ENCODE measurements around the gene TSPAN1. TPM values are rescaled to one million over a fixed set of nuclear protein-coding genes. Genes with fewer than 3 reads are reported as not detected.

Gene TSPAN1, protein sequence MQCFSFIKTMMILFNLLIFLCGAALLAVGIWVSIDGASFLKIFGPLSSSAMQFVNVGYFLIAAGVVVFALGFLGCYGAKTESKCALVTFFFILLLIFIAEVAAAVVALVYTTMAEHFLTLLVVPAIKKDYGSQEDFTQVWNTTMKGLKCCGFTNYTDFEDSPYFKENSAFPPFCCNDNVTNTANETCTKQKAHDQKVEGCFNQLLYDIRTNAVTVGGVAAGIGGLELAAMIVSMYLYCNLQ
- not detected in 2 replicates for total RNA-seq

DNA sequence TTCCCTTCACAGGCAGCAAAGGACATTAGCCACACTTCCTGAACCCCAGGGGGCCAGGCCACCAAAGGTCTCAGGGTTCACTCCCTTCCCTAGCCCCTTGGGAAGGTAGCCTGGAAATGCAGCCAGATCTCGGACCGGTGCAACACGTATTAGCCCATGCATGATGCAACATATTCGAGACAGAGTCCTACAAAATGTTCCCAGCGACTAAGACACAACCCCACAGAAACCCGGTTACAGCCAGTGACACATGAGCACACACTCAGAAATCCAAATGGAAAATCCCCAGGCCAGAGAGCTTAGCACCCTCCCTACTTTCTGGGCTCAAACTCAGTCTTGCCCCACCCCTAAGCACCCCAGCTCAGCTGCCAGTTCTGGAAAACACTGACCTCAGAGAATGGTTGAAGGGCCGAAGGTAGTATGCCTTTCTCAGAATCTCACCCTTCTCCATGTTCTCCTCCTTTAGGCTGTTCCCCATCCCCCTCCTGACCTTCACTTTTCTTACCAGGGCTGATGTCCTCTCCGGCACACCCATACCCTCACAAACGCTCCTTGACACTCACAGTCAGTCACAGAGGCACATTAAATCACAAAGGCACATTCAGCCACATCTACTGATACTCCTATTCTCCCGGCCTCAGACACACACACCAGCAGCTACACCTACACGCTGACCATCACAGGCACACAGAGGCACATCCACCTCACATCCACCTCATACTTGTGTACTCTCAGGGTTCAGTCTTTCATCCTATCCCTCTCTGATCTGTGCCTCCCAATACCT lies at the start of gene TSPAN1:
Gene TSPAN1, plus strand, starts transcription at position 640 of the 784 bp plus-strand sequence. CDS start 6,021 bp downstream, outside the sequence.
- peaks cover 15% of the 10 kb centered on the region for H3K27me3 Mint-ChIP-seq
- no peaks in the 10 kb centered on the region for H3K4me1 Mint-ChIP-seq
- H3K9me3 Mint-ChIP-seq: no peaks in the 10 kb centered on the region
- H3K27ac Mint-ChIP-seq: no peak within 1 kb of the TSS
- DNase-seq: peak; percentile 51
- intact Hi-C loops (cut with micrococcal nuclease): no loop called here
- H3K36me3 Mint-ChIP-seq (ENCODE audit: low read depth): no peaks in the 10 kb centered on the region
- H3K4me3 Mint-ChIP-seq: no peak within 1 kb of the TSS

DNA sequence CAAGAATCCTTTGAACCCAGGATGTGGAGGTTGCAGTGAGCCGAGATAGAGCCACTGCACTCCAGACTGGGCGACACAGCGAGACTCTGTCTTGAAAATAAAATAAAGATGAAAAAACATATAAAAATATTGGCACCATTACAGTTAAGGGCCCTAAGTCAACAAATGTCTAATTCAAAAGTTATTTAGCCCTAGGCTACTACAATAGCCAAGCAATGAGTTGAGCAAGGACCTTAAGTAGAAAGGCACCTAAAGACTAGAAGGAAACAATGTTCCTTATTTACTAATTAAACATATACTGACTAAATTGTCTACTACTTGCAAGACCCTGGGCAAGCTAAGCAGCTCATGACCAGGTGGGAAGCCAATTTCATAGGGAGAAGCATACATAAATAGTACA lies 46.5 kb upstream of the TSPAN1 start:
- Mint-ChIP-seq H3K36me3 (ENCODE audit: low read depth) (peaks cover 2% of the 10 kb centered on the region), H3K27me3 (peaks cover 45% of the 10 kb centered on the region), H3K27ac (no peak overlapping the region), H3K9me3 (no peaks in the 10 kb centered on the region), H3K4me1 (peaks cover 16% of the 10 kb centered on the region), H3K4me3 (no peak overlapping the region)
- no peak for DNase-seq
- intact Hi-C loops (cut with micrococcal nuclease): no loop called here

DNA sequence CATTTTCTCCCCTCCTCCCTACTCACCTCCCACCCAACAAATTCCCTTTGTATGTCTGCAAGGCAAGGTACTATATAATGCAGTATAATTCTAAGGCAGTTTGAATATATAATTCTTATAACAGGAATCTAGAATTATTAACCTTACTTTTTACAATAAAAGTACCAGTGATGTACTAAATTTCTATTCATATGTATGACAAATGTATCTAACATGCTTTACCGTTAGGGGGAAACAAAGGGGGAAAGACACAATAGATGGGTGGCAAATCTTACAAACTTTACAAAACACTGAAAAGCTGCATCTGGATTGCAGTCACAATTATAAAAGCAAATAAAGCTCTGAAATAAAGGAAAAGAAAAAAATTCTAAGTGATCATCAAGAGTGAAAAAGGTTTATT lies 44.8 kb upstream of the TSPAN1 start:
- intact Hi-C loops (cut with micrococcal nuclease): no loop called here
- Mint-ChIP-seq H3K36me3 (ENCODE audit: low read depth) (peaks cover 2% of the 10 kb centered on the region), H3K4me1 (peaks cover 26% of the 10 kb centered on the region), H3K9me3 (no peaks in the 10 kb centered on the region), H3K4me3 (no peak overlapping the region), H3K27me3 (peaks cover 57% of the 10 kb centered on the region), H3K27ac (no peak overlapping the region)
- DNase-seq: no peak

DNA sequence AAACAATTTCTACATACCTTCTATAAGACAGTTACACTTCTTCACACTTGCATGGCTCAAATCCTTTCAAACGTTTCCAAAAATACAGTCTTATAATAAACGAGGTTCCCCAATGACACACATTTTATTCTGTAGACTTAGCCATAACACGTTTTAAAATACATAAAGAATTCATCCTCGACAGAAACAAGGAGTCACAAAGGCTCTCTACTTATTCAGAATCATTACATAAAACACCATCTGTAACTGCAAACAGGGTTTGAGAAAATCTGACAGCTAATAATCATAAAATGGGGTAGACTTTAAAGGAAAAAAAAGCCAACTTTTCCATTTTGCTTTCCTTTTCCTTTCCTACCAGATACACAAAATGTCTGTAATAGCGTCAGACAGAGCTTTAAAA lies 44.3 kb upstream of the TSPAN1 start:
- Mint-ChIP-seq H3K4me3 (no peak overlapping the region), H3K27me3 (peaks cover 59% of the 10 kb centered on the region), H3K27ac (no peak overlapping the region), H3K9me3 (no peaks in the 10 kb centered on the region), H3K4me1 (peaks cover 26% of the 10 kb centered on the region), H3K36me3 (ENCODE audit: low read depth) (peaks cover 2% of the 10 kb centered on the region)
- no peak for DNase-seq
- intact Hi-C loops (cut with micrococcal nuclease): no loop called here

DNA sequence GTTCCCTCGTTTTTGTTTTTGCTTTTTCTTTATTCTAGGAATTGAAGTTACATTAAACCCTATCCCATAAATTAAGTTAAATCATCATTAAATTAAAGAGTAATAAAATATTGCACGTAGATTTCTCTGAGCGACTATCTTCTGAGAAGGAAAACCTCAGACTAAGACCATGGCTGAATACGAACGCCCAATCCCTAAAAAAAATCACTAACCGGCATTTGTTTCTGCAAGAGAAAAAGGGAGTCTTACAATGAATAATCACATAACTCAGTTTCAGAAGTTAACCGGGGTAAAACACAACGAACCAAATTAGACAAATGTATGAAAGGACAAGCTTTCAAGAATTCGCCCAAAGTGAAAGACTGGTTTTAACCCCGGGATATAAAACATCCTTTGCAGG lies 43.8 kb upstream of the TSPAN1 start:
- peaks cover 26% of the 10 kb centered on the region for H3K4me1 Mint-ChIP-seq
- intact Hi-C loops (cut with micrococcal nuclease): no loop called here
- peak overlapping the region; percentile 28 for H3K27ac Mint-ChIP-seq
- peaks cover 2% of the 10 kb centered on the region for H3K36me3 Mint-ChIP-seq (ENCODE audit: low read depth)
- no peaks in the 10 kb centered on the region for H3K9me3 Mint-ChIP-seq
- peak overlapping the region; percentile 98 for H3K4me3 Mint-ChIP-seq
- H3K27me3 Mint-ChIP-seq: peaks cover 60% of the 10 kb centered on the region
- no peak for DNase-seq

DNA sequence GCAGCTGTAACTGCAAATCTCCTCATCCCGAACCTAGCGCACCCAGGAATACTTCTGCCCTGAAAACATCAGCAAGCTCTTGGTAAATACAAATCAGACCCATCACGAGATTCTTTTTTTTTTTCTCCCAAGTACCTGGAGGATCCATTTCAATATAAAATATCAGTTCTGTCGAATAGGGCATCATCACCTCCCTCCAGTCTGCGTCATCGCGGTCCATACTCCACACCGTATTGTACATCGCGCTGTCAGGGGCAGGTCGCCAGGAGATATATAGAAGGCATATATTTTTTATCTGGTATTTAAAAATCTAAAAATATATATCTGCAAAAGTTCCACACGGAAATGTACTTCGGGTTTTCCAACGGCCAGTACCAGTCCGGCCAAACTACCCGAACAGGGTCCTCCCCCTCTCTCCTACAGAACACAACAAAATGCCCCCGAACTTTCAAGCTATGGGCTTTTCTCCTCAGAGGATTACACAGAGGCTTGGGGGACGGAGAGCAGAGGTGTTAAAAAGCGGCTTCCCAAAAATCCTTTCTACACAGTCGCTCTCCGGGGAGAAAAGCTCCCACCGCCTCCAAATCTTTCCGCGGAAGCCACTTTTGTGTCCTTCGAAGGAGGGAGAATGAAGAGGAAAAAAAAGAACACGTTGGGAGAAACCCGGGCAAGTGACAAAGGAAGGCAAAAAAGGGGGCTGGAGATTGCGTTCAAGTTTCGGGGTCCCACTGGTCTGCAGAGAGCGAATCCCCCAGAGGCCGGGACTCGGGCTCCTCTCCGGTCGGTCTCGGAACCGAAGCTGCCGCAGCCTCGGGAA lies 43.0 kb upstream of the TSPAN1 start:
- intact Hi-C loops (cut with micrococcal nuclease): loop anchor here (2.0 kb wide), 1 partner anchor 69 kb away; no protein-coding TSS in a partner anchor
- H3K27me3 Mint-ChIP-seq: peaks cover 67% of the 10 kb centered on the region
- H3K36me3 Mint-ChIP-seq (ENCODE audit: low read depth): peaks cover 2% of the 10 kb centered on the region
- H3K9me3 Mint-ChIP-seq: no peaks in the 10 kb centered on the region
- peak overlapping the region; percentile 69 for H3K27ac Mint-ChIP-seq
- DNase-seq: peak; percentile 72
- H3K4me3 Mint-ChIP-seq: peak overlapping the region; percentile 98
- H3K4me1 Mint-ChIP-seq: peaks cover 26% of the 10 kb centered on the region

DNA sequence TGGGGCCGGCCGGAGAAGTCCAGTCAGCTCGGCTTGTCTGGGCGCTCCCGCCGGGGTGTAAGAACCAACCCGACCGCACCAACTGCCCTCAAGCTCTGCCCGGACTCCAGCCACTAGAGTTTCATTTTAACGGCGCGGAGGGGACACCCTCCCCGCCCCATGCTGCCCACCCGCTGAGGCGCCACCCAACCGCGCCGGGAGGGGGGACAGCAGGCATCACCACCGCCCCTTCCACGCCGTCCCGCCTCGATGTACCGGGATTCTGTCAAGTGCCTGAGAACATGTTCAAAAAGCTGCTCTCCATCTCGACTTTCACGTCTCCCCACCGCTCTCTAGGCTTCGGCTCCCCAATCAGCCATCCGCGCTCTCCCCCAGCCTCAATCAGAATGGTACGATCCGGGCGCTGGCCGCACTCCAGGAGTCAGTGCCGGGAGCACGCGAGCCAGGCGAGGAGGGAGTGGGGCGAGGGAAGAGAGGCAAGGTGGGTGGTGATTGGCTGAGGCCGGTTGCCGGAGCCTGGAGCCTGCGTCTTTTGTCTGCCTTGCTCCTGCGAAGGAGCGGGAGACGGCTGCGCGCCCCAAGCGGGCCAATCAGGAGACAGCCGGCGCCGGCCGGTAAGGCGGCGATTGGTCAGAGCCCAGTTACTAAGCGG lies 42.2 kb upstream of the TSPAN1 start, which contains the start of gene PIK3R3:
Gene PIK3R3, minus strand, starts transcription at position 101 of the 652 bp plus-strand sequence. CDS start 677 bp downstream, outside the sequence.
- Mint-ChIP-seq H3K9me3 (no peaks in the 10 kb centered on the region), H3K27ac (peak within 1 kb of the TSS; percentile 98), H3K4me1 (peaks cover 26% of the 10 kb centered on the region), H3K4me3 (peak within 1 kb of the TSS; percentile 98), H3K36me3 (ENCODE audit: low read depth) (peaks cover 2% of the 10 kb centered on the region), H3K27me3 (peaks cover 69% of the 10 kb centered on the region)
- peak; percentile 97 for DNase-seq
- intact Hi-C loops (cut with micrococcal nuclease): loop anchor here (2.0 kb wide), 1 partner anchor 70 kb away; no protein-coding TSS in a partner anchor

DNA sequence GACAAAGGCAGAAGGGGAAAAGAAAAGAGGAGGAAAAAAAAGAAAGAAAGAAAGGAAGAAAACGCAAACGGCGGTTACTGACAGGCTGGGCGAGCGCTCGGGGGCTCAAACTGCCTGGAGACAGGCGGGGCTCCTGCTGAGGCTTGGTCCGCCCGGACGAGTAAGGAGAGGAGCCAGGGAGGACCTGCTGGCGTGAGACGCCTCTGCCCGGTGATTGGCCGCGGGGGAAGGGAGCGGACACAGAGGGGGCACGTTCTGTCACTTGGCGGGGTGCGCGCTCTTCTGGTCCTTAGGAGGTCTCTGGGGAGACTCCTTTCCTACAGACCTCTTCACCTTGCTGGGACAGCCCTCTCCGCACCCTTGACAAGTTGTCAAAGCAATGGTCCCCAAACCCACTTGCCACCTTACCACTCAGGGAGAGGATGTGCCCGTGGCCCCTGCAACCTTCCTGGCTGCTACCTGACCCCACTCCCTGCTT lies 41.7 kb upstream of the TSPAN1 start:
- Mint-ChIP-seq H3K9me3 (no peaks in the 10 kb centered on the region), H3K27ac (peak overlapping the region; percentile 98), H3K4me3 (peak overlapping the region; percentile 98), H3K27me3 (peaks cover 65% of the 10 kb centered on the region), H3K4me1 (peaks cover 26% of the 10 kb centered on the region), H3K36me3 (ENCODE audit: low read depth) (peaks cover 2% of the 10 kb centered on the region)
- intact Hi-C loops (cut with micrococcal nuclease): loop anchor here (2.0 kb wide), 1 partner anchor 70 kb away; no protein-coding TSS in a partner anchor
- no peak for DNase-seq

DNA sequence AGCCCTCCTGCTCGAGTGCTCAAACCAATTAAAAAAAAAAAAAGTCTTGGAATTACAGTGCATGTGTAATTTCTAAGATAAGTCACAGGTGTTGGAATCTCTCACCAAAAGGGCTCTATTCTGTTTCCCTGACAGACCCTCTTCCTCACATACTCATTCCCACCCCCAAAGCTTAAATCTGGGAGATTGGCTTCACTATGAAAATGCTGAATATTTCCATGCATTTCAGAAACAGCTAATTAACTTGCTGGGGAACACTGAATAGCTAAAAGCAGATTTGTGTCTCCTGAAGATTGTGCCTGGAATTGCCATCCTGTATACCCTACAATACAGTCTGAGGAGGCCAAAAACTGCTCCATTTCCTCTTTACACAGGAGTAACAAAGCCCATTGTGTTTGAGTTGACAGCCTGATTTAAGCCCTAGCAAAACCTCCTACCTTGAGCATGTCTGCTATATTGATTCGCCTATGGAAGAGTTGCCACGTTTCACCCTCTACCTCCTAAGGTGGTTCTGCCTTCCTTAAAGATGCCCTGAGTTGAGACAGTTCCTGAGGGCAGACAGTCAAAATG lies 41.0 kb upstream of the TSPAN1 start:
- intact Hi-C loops (cut with micrococcal nuclease): loop anchor here (2.0 kb wide), 1 partner anchor 71 kb away; no protein-coding TSS in a partner anchor
- Mint-ChIP-seq H3K4me3 (peak overlapping the region; percentile 98), H3K36me3 (ENCODE audit: low read depth) (peaks cover 2% of the 10 kb centered on the region), H3K9me3 (no peaks in the 10 kb centered on the region), H3K27me3 (peaks cover 63% of the 10 kb centered on the region), H3K27ac (no peak overlapping the region), H3K4me1 (peaks cover 26% of the 10 kb centered on the region)
- DNase-seq: no peak

DNA sequence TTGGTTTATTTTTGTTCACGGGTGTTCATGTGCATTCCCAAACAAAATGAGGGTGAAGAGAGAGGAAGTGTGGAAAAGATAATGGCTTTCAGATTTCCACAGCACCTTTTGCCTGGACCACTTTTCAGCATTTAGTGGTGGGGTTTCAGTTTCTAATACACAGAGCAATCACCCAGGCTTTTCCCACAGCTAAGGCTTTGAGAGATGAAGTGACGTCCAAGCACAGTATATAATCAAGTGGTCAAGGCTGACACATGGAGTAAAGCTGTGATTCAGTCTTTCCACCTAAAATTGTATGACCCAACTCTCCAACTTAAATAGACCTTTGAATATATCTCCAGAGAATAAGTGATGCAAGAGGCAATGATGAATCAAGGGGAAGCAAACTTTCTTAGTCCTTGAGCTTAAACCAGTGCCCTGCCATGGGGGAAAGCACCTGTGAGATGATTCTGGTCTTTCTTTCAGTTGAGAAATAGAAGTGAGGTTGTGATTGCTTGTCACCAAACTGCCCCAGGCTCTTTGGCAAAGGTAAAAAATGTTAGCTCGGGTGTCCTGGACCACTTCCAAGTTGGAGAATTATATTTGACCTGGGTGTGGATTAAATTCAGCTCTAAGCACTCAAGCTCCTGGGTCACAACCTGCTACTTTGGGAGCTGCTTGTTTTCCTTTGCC lies 40.1 kb upstream of the TSPAN1 start:
- Mint-ChIP-seq H3K4me1 (peaks cover 26% of the 10 kb centered on the region), H3K27ac (no peak overlapping the region), H3K27me3 (peaks cover 55% of the 10 kb centered on the region), H3K4me3 (no peak overlapping the region), H3K36me3 (ENCODE audit: low read depth) (peaks cover 2% of the 10 kb centered on the region), H3K9me3 (no peaks in the 10 kb centered on the region)
- no peak for DNase-seq
- intact Hi-C loops (cut with micrococcal nuclease): no loop called here

DNA sequence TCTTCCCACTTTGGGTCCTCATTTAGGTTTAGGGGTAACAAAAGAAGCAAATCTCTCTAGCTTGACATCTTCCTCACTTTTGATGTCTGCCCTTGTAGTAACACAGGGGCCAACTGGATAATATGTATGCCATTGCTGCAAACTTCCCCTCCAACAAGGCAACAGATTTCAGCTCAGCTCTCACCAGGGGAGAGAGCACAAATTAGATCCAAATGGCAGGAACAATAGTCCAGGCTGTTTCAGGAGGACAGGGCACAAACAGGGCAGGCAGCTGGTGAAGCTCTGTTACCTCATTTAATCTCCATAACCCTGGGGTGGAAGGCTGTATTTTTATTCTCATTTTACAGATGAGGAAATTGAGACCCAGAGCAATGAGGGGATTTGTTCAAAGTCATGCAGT lies 38.2 kb upstream of the TSPAN1 start:
- intact Hi-C loops (cut with micrococcal nuclease): no loop called here
- peaks cover 21% of the 10 kb centered on the region for H3K4me1 Mint-ChIP-seq
- no peak overlapping the region for H3K4me3 Mint-ChIP-seq

DNA sequence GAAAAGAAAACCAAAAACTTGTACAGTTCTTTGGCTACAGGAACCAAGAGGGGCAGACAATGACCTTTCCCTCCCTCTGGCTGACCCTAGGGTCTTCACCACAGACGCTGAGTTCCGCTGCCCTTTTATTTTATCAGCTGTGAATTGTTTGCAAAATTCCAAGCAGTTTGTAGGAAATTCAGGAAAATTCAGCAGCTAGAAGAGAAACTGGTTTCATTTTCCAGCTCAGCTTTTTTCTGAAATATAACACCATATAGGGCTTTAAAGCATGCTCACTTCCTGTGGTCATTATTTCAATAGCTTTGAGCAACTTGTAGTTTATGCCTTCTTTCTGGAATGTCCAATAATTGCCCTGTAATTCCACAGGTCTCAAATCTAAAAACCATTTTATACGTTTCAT lies 37.0 kb upstream of the TSPAN1 start:
- peaks cover 35% of the 10 kb centered on the region for H3K27me3 Mint-ChIP-seq

More for the DNA sequence above, 38.2 kb upstream of the TSPAN1 start:
- DNase-seq: no peak
- no peak overlapping the region for H3K27ac Mint-ChIP-seq
- H3K9me3 Mint-ChIP-seq: no peaks in the 10 kb centered on the region
- peaks cover 43% of the 10 kb centered on the region for H3K27me3 Mint-ChIP-seq
- peaks cover 2% of the 10 kb centered on the region for H3K36me3 Mint-ChIP-seq (ENCODE audit: low read depth)

More for the DNA sequence above, 37.0 kb upstream of the TSPAN1 start:
- Mint-ChIP-seq H3K9me3 (no peaks in the 10 kb centered on the region), H3K4me3 (no peak overlapping the region), H3K27ac (no peak overlapping the region), H3K36me3 (ENCODE audit: low read depth) (no peaks in the 10 kb centered on the region), H3K4me1 (peaks cover 14% of the 10 kb centered on the region)
- intact Hi-C loops (cut with micrococcal nuclease): no loop called here
- DNase-seq: no peak
